Activated CD4-positive, alpha-beta memory T cell treated with anti-CD3 and anti-CD28 coated beads, Interleukin-2, amount 10 ng/mL, durations not matched to agents 7 days and 5 days (primary cell): ENCODE data around the gene LARP6. TPM values are rescaled to one million over a fixed set of nuclear protein-coding genes. Genes with fewer than 3 reads are reported as not detected.

ENCODE experiments used
- CTCF ChIA-PET: fragments of 350-600 bp; sonication (Branson Sonifier 250); formaldehyde crosslinking; loops from one replicate; lab custom pipeline; 2021; ENCODE audit warnings: antibody characterized with exemption, inconsistent platforms; lab: Charles Lee
- POLR2A ChIA-PET: fragments of 350-600 bp; sonication (Branson Sonifier 250); formaldehyde crosslinking; loops from one replicate; lab custom pipeline; 2021; ENCODE audit warnings: antibody characterized with exemption; lab: Charles Lee
- DNase-seq: peaks from one replicate; pipeline ENCODE4 v3.0.0-alpha.2; 2020
- H3K27ac Mint-ChIP-seq: one replicate; pipeline ENCODE4 v1.8.0; 2021; ENCODE audit warnings: mild to moderate bottlenecking, mixed read lengths
- H3K27me3 Mint-ChIP-seq: one replicate; pipeline ENCODE4 v1.8.0; 2021; ENCODE audit warnings: mixed read lengths
- H3K36me3 Mint-ChIP-seq: one replicate; pipeline ENCODE4 v1.8.0; 2021; ENCODE audit warnings: low read depth, mixed read lengths
- H3K4me1 Mint-ChIP-seq: one replicate; pipeline ENCODE4 v1.8.0; 2021; ENCODE audit warnings: mixed read lengths
- H3K4me3 Mint-ChIP-seq: one replicate; pipeline ENCODE4 v1.8.0; 2021; ENCODE audit warnings: mild to moderate bottlenecking, mixed read lengths
- H3K9me3 Mint-ChIP-seq: one replicate; pipeline ENCODE4 v1.8.0; 2021; ENCODE audit warnings: mixed read lengths
- total RNA-seq, 2 experiments: library from RNA; stranded (reverse); gene quantifications; one replicate each; pipeline ENCODE4 v1.2.3, GENCODE V29; 2021

Gene LARP6
- total RNA-seq, 2 experiments from 2014 or later: not detected

- CTCF ChIA-PET: no interaction called here
- peaks cover 53% of the 10 kb centered on the region for H3K27me3 Mint-ChIP-seq
- peaks cover 3% of the 10 kb centered on the region for H3K4me1 Mint-ChIP-seq
- DNase-seq: no peak
- no peaks in the 10 kb centered on the region for H3K36me3 Mint-ChIP-seq
- POLR2A ChIA-PET: no interaction called here
- no peak overlapping the region for H3K27ac Mint-ChIP-seq
- no peaks in the 10 kb centered on the region for H3K9me3 Mint-ChIP-seq
- H3K4me3 Mint-ChIP-seq: peak overlapping the region; percentile 30
Observed at GRCh38 chr15:70854666-70854976, 664 bp upstream of the LARP6 start.

GRCh38 chr15:70853318-70853972 lies 512 bp downstream of the LARP6 start:
- POLR2A ChIA-PET: no interaction called here
- H3K36me3 Mint-ChIP-seq: no peaks in the 10 kb centered on the region
- H3K9me3 Mint-ChIP-seq: no peaks in the 10 kb centered on the region
- CTCF ChIA-PET: no interaction called here
- DNase-seq: no peak
- no peak overlapping the region for H3K27ac Mint-ChIP-seq
- H3K4me3 Mint-ChIP-seq: no peak overlapping the region
- H3K4me1 Mint-ChIP-seq: peaks cover 3% of the 10 kb centered on the region
- H3K27me3 Mint-ChIP-seq: peaks cover 53% of the 10 kb centered on the region

DNA sequence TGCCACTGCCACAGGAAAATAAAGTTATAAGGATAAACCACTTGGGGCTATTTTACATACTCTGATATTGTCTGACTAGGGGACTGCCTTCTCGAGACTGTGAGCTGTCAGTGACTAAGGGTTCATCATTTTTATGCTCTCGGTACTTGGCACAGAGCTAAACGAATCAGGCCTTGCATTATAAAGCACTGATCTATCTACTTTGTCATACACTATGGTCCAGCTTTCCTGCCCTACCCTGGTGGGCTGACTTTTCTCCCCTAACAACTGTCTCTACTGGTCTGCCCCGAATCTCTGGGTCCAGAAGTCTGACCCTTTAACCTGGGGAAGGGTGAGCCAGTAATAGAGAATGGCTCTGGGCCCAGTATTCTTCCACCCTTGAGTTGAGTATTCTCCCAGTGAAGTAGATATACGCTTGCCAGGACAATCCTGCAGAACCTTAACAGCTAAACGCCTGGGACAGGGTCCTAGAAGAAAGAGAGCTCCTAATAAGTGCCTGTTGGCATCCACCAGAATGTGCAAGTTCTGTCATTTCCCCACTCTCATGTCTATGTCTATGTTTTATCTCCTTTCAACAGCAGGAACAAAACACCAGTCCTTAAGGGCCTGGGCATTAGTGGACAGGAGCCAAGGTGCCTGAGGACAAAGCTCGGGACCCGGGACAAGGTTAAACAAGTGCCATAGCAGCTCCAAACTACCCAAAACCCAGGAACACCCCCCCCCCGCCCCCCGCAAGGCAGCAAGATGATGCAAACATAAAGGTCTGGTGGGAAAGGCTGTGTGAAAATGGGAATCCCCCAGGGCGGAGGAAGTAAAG lies 1.2 kb downstream of the LARP6 start:
- H3K4me3 Mint-ChIP-seq: no peak overlapping the region
- no peak for DNase-seq
- H3K27me3 Mint-ChIP-seq: peaks cover 57% of the 10 kb centered on the region
- H3K27ac Mint-ChIP-seq: no peak overlapping the region
- CTCF ChIA-PET: no interaction called here
- no peaks in the 10 kb centered on the region for H3K36me3 Mint-ChIP-seq
- H3K9me3 Mint-ChIP-seq: no peaks in the 10 kb centered on the region
- H3K4me1 Mint-ChIP-seq: peaks cover 3% of the 10 kb centered on the region
- POLR2A ChIA-PET: no interaction called here

DNA sequence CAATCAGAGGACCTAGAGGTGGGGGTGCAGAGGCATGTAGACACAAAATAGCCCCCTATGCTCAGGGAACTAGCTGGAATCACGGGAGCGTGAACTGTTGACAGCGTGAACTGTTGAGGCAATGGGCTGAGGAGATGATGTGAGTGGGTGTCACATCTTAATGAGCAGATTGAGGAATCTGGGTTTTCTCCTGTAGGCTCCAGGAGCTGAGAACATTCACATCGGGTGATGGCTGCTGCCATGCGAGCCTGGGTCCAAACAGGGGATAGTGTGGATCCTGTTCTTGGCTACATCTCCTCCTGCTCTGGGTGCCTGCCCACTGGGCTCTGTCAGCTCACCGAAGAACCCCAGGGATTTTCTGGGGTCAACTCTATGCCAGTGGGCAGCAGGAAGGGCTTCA lies 2.1 kb downstream of the LARP6 start:
- Mint-ChIP-seq H3K27ac (no peak overlapping the region), H3K36me3 (no peaks in the 10 kb centered on the region), H3K9me3 (no peaks in the 10 kb centered on the region), H3K4me1 (peaks cover 3% of the 10 kb centered on the region), H3K27me3 (peaks cover 58% of the 10 kb centered on the region), H3K4me3 (no peak overlapping the region)
- no peak for DNase-seq
- ChIA-PET CTCF (no interaction called here), POLR2A (no interaction called here)

GRCh38 chr15:70845602-70846360 lies 8.2 kb downstream of the LARP6 start:
- H3K36me3 Mint-ChIP-seq: no peaks in the 10 kb centered on the region
- peaks cover 19% of the 10 kb centered on the region for H3K27me3 Mint-ChIP-seq
- H3K9me3 Mint-ChIP-seq: no peaks in the 10 kb centered on the region
- ChIA-PET POLR2A (no interaction called here), CTCF (no interaction called here)
- H3K4me1 Mint-ChIP-seq: no peaks in the 10 kb centered on the region
- DNase-seq: no peak
- no peak overlapping the region for H3K4me3 Mint-ChIP-seq
- H3K27ac Mint-ChIP-seq: no peak overlapping the region

DNA sequence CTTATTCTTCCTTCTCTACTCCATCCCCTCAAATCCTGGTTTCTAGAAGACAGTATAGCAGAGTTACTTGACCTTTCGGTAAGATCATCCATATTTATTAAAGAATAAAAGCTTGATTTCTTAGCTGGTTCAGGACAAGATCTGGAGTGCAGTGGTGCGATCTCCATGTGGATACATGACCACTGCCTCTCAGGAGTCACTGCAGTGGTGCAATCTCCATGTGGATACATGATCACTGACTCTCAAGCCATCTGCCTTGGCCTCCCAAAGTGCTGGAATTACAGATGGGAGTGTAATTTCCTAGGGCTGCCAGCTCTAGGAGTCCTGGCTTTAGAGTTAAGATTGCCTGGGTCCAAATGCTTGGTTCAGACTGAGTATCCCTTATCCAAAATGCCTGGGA lies 16.5 kb downstream of the LARP6 start:
- ChIA-PET CTCF (no interaction called here), POLR2A (no interaction called here)
- DNase-seq: no peak

GRCh38 chr15:70835841-70836240 lies 18.1 kb downstream of the LARP6 start:
- CTCF ChIA-PET: no interaction called here
- POLR2A ChIA-PET: no interaction called here
- no peaks in the 10 kb centered on the region for H3K27me3 Mint-ChIP-seq

More for the DNA sequence above, 16.5 kb downstream of the LARP6 start:
- Mint-ChIP-seq H3K9me3 (no peaks in the 10 kb centered on the region), H3K4me1 (no peaks in the 10 kb centered on the region), H3K27ac (no peak overlapping the region), H3K36me3 (no peaks in the 10 kb centered on the region), H3K4me3 (no peak overlapping the region), H3K27me3 (no peaks in the 10 kb centered on the region)

GRCh38 chr15:70835415-70835814 lies 18.5 kb downstream of the LARP6 start:
- Mint-ChIP-seq H3K4me1 (no peaks in the 10 kb centered on the region), H3K4me3 (no peak overlapping the region), H3K27me3 (no peaks in the 10 kb centered on the region), H3K27ac (no peak overlapping the region), H3K36me3 (no peaks in the 10 kb centered on the region), H3K9me3 (no peaks in the 10 kb centered on the region)
- ChIA-PET CTCF (no interaction called here), POLR2A (no interaction called here)
- DNase-seq: no peak

More at GRCh38 chr15:70835841-70836240, 18.1 kb downstream of the LARP6 start:
- no peaks in the 10 kb centered on the region for H3K9me3 Mint-ChIP-seq
- no peaks in the 10 kb centered on the region for H3K36me3 Mint-ChIP-seq
- no peaks in the 10 kb centered on the region for H3K4me1 Mint-ChIP-seq
- DNase-seq: no peak
- H3K4me3 Mint-ChIP-seq: no peak overlapping the region
- no peak overlapping the region for H3K27ac Mint-ChIP-seq

DNA sequence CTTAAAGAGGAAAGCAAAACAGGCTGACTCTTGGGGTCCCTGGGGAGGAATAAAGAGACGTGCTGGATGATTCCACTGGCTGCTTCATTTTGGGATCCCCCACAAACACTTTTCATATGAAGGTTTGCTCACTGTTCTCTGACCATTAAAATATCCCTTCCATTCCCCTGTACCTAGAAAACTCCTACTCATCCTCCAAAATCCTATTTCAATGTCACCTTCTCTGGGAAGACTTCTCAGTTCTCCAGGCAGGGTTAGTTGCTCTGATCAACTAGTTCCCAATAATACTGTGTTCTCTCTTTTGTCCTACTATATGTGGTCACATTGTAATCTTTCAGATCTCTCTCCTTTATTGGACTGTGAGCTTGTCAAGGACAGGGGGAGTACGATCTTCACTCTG lies 19.0 kb downstream of the LARP6 start:
- ChIA-PET CTCF (no interaction called here), POLR2A (no interaction called here)
- Mint-ChIP-seq H3K4me3 (no peak overlapping the region), H3K27ac (no peak overlapping the region), H3K27me3 (no peaks in the 10 kb centered on the region), H3K4me1 (no peaks in the 10 kb centered on the region), H3K36me3 (no peaks in the 10 kb centered on the region), H3K9me3 (no peaks in the 10 kb centered on the region)
- no peak for DNase-seq

- ChIA-PET CTCF (no interaction called here), POLR2A (no interaction called here)
- Mint-ChIP-seq H3K36me3 (no peaks in the 10 kb centered on the region), H3K27ac (no peak overlapping the region), H3K4me1 (no peaks in the 10 kb centered on the region), H3K27me3 (peaks cover 6% of the 10 kb centered on the region), H3K9me3 (no peaks in the 10 kb centered on the region), H3K4me3 (no peak overlapping the region)
- DNase-seq: no peak
Observed at GRCh38 chr15:70833861-70834765, 19.8 kb downstream of the LARP6 start.

GRCh38 chr15:70833422-70833821 lies 20.5 kb downstream of the LARP6 start:
- no peak overlapping the region for H3K4me3 Mint-ChIP-seq
- no peaks in the 10 kb centered on the region for H3K4me1 Mint-ChIP-seq
- H3K27ac Mint-ChIP-seq: no peak overlapping the region
- DNase-seq: no peak
- H3K9me3 Mint-ChIP-seq: no peaks in the 10 kb centered on the region
- H3K27me3 Mint-ChIP-seq: peaks cover 6% of the 10 kb centered on the region
- ChIA-PET CTCF (no interaction called here), POLR2A (no interaction called here)
- no peaks in the 10 kb centered on the region for H3K36me3 Mint-ChIP-seq

- H3K27ac Mint-ChIP-seq: no peak overlapping the region
- no peaks in the 10 kb centered on the region for H3K4me1 Mint-ChIP-seq
- CTCF ChIA-PET: no interaction called here
- DNase-seq: no peak
- H3K9me3 Mint-ChIP-seq: no peaks in the 10 kb centered on the region
- H3K4me3 Mint-ChIP-seq: no peak overlapping the region
- H3K36me3 Mint-ChIP-seq: no peaks in the 10 kb centered on the region
- H3K27me3 Mint-ChIP-seq: peaks cover 6% of the 10 kb centered on the region
- POLR2A ChIA-PET: no interaction called here
Observed at GRCh38 chr15:70832176-70832575, 21.8 kb downstream of the LARP6 start.
